HL-60/S4 (cell line): ENCODE data around the gene CACHD1.

ENCODE experiments used
- in situ Hi-C: fragments of 300-500 bp; cut with MboI; formaldehyde crosslinking; loops from 2 replicates; pipeline ENCODE4 v1.14.3; 2022; ENCODE audit warnings: low sequenced_read_pairs

The CACHD1 gene

DNA sequence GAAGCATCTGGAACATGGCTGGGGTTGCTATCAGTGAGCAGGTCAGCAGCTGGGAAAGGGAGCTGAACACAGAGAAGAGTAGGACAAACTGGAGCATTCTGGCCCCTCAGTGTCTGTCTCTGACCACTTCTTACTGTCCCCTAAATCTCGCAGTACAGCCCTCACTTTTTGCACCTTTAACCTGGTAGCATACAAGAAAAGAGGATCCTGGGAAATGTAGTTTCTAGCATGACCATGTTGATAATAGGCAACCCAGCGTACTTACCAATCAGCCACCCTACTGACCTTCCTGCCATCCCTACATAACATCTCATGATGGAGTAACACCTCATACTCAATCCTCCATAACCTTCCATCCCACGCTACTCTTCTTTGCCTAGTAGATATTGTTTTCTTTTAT is 175.8 kb downstream of the CACHD1 start:
- in situ Hi-C loops: no loop called here

DNA sequence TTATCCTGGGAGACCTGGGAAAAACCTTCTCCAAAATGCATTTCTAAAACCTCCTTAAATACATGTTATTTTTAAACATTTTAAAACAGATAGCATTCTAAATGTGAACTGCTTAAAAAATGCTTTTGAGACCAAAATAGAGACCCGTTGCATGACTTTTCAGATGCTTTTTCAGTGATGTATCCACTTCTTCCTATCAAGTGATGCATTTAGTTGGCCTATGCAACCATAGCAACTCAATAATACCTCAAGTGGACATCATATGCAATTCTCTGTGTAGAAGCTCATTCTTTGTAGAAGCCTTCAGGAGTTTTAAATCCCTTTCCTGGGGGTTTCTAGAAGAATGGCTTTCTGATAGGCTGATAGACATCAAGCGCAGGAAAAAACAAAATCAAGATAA is 180.5 kb downstream of the CACHD1 start:
- in situ Hi-C loops: no loop called here

DNA sequence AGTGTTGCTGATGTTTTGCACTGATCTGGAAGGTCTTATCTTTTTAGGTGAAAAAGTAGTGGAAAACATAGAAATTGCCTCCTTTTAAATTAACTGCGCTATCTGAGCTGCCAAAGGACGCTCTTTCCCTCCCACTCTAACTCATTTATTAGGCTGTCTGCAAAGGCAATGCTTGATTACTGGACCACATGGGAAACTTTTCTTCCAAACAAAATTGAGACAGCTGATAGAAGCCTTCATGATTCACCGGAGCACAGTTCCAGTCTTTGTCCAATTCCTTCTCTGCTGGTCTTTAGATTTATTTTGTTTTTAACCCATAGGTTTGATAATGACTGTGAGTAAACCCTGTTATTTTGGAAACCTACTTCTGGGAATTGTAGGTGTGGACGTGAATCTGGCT is 181.9 kb downstream of the CACHD1 start:
- in situ Hi-C loops: no loop called here

DNA sequence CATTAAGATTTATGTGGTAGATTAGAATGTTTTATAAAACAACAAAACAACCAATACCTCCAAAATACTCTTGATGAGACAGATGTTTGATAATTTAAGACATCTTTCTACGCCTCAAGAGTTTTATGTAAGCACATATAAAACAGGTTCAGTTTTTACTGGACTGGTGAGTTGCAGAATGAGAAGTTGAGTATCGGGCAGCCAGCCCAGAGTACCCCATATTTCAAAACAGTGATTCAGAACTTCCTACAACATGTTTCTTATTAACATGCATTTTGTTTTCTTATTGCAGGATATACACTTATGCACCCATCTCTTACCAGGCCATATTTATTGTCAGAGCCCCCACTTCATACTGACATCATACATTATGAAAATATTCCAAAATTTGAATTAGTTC is 183.5 kb downstream of the CACHD1 start:
- in situ Hi-C loops: no loop called here

DNA sequence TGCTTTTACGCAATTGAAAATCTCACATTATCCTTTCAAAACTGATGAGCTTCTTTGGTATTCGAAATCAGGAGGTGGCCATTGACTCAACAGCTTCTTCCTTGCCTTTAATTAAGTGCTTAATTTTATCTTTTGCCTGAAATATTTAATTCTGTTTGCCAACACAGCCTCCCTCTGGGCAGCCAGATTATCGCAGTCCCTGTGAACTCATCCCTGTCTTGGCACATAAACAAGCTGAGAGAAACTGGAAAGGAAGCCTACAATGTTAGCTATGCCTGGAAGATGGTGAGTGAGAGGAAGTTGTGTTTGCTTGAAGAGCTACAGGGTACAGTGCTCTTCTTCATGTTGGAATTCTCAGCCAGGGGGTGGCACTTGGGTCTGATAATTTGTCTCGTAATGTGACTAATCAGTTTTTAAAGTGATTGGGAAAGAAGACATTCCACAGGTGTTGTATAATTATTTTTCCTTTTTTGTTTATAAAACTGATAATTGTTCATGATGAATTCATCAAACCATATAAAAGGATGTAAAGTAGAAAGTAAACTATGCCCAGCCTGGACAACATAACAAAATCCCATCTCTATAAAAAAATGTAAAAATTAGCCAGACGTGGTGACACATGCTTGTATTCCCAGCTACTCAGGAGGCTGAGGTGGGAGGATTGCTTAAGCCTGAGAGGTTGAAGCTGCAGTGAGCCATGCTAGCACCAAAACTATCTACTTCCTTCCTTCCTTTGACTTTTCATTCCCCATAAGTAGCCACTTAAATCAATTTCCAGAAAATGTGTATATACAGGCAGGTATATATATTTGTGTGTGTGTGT is 184.8 kb downstream of the CACHD1 start:
- in situ Hi-C loops: no loop called here

DNA sequence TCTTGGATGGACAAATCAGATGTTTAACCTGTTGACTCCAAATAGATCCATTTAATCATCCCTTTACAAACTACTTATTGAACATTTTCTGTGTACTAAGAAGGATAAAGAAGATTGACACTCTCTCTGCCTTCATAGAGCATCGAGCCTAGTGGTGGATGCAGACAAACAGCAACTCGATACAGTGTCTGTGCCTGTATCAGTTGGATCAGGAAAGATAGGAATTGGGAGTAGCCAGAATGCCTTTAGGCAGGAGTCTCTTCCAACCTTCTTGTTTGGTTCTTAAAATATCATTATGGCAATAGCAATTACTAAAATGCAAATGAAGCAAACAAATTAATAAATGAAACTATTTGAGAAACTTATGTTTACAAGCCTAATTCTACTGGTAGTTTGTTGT is 185.9 kb downstream of the CACHD1 start:
- in situ Hi-C loops: no loop called here

DNA sequence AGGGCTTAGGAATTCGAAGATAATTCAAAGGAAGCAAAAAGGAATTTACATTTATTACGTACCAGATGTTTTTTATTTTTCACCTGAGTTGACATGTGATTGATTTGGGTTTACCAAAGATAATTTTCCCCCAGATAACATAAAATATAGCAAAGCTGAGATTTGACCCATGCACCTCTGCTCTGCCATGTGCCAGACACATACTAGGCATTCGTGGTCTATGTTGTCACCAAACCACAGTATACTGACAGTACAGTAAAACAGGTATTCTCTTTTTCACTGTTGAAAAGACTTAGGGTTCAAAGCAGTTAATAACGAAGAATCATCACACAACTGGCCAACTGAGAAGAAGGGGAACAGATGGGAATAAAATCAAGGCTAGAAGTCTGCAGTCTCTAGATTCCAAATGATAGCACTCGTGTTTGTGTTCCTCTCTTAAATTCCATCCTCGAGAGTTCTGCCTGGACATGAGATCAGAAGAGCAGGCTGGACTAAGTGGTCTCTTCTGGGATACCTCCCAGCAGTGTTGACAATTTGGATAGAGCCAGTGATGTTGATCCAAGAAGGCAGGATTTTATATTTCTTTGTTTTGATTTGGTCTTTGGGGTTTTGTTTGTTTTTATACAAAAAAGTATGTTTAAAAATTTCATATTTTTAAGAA is 189.7 kb downstream of the CACHD1 start:
- in situ Hi-C loops: no loop called here

DNA sequence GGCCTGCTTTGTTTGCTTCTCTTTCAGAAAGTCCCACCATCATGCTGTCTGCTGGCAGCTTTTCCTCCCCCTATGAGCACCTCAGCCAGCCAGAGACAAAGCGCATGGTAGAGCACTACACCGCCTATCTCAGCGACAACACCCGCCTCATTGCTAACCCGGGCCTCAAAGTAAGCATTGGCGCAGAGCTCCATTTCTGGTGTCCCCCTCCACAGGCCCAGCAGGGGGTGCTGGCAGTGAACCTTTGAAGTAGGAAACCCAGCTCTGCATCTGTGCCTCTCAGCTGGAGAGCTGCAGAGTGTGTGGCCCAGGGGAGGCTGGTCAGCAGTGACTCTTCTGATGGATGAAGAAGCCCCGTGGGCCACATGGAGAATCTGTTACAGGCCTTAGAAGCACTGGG is 193.7 kb downstream of the CACHD1 start:
- in situ Hi-C loops: no loop called here

DNA sequence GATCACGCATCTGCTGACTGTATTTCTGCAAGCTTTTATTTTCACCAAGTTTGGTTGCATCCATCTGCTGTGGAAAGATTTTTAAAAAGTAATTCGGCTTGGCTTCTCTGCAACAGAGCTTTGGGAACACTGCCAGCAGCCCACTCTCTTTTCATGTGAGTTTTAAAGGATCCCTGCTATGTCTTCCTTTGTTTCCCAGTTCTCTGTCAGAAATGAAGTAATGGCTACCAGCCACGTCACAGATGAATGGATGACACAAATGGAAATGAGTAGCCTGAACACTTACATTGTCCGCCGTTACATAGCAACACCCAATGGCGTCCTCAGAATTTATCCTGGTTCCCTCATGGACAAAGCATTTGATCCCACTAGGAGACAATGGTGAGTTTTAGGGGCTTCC is 194.4 kb downstream of the CACHD1 start:
- in situ Hi-C loops: no loop called here

DNA sequence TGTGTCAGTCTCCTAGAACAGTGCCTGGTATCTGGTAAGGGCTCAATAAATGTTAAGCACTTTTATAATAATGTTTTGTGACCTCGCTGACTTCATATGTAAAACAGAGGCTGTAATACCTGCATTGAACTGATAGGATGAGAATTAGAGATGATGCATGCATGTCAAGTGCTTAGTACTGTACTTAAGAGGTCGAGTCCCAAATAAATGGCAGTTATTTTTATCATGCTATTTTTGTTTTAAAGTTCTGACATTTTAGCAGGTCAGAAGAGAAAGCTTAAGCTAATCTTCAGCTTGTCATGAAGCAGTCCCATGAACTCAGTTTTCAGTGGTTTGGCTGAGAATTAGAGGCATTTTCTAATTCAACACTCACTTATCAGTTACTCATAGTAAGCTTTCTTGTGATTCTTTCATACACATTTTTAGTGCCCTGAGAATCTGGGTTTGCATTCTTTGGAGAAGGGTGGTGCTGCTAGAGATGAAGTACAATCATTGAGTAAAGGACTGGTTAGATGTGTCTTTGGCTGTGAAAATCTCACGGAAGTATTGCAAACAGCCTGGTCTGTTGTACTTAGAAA is 199.3 kb downstream of the CACHD1 start:
- in situ Hi-C loops: no loop called here

DNA sequence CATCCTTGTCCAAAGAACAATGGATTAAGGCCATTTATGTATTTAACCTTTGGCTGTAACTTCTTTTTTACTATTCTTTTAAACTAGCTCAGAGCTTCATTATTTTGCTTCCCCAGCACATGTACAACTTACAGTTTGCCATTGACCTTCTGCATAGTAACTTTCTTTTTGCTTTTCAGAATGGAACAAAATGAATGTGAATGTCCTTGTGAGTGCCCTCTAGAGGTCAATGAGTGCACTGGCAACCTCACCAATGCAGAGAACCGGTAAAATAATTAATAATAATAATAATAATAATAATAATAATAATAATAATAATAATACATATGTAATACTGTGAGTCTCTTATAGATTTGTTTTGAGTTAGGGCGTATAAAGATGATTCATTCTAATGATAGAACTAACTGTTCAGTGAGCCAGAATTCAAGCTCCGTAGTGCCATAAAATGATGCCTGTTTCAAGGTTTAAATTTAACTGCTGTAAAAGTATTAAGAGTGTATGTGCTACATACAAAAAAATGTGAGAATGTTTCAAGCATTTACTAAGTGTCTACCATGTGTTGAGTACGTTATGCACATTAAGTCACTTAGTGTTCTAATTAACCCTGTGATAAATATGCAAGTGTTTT is 205.9 kb downstream of the CACHD1 start:
- in situ Hi-C loops: no loop called here

DNA sequence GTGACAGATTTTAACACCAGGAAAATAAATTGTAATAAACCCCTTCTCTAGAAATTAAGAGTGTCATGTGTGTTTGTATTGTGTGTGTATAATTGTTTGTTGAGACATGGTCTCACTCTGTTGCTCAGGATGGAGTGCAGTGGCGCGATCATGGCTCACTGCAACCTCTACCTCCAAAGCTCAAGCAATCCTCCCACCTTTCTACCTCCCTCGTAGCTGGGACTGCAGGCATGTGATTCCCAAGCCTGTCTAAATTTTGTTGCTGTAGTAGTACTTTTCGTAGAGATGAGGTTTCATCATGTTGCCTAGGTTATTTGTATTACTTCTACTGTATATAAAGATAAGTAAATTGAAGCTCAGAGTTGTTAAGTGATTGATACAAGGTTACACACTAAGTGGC is 206.5 kb downstream of the CACHD1 start:
- in situ Hi-C loops: no loop called here

DNA sequence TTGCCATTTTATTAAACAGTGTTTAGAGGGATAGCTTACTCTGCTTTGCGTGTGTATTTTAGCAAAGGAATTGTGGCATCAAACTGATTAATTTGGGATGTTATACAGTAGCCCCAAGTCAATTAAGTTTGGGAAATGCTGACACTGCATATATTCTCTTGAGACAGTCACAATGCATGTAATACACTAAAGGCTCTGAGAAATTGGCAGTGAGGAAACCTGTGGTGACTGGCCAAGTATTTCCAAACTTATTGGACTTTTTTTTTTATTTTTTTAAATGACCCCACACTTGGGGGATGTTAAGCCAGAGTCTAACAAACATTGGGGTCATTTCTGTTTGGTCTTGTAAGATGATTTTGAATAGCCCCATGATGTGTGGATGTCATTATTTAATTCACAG is 207.6 kb downstream of the CACHD1 start:
- in situ Hi-C loops: no loop called here

DNA sequence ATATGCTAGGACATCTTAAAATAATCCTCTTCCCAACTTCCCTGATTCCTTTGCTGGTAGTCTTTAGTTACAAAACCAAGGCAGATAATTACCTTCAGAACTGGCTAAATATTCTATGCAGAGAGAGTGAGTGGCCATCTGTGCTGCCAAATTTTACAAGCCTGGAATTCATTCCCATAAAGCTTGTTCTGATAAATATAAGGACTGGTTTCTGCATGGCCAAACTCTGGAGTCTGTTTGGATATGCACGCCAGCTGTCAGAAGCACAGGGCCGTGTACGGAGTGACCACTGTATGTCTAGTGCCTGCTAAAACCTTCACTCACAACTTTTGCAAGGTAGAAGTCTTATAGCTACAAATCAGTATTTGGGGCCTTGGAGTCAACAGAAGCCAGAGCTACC is 208.4 kb downstream of the CACHD1 start:
- in situ Hi-C loops: no loop called here

DNA sequence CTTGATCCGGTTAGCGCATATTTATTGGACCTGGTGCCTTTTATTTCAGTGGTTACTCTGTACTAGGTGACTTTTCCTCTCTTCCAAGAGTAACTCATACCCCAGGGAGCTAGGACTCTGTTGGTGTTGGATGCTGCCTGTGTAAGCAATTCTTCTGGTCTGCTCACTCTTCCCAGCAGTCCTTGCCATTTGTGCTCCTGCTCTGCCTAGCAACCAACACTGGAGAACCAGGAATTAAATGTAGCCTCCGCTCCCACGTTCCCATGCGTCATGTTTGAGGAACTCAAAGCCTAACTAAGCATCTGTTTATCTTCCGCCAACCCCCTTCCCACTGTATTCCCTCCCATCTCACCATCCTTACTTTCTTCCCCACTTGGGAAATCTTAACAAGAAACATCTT is 209.2 kb downstream of the CACHD1 start:
- in situ Hi-C loops: no loop called here

DNA sequence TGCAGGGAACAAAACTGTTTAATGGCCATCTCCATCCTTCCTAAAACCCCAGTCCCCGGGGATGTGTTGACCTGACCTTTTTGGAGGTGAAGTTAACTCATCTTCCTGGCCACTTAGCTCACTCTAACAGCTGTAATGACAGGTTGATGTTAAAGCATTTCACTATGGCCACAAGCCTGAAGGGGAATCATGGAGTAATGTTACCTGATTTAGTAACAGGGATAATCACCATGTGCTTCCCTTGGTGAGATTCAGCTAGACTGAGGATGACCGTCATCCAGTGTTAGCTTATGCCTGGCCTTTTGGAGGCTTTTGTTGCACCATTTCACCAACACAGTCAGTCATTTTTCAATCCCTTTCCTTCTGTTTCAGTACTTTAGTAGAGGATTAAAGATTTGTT is 210.7 kb downstream of the CACHD1 start:
- in situ Hi-C loops: no loop called here

DNA sequence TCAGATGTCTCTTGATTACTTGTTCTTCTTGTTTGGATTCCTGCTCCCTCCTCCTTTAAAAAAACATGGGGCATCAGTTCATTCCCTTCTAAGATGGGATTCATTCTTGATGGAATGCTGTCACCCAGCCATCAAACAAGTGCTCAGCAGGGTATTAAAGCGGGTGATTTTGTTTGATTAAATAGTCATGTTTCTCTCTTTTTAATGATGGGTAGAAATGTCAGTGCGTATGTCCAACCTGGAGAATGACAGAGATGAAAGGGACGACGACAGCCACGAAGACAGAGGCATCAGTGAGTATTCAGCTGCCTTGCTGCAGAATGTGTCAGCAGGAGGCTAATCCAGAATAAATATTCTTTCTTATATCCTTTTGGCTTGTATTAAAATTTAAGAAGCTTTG is 211.1 kb downstream of the CACHD1 start:
- in situ Hi-C loops: no loop called here

DNA sequence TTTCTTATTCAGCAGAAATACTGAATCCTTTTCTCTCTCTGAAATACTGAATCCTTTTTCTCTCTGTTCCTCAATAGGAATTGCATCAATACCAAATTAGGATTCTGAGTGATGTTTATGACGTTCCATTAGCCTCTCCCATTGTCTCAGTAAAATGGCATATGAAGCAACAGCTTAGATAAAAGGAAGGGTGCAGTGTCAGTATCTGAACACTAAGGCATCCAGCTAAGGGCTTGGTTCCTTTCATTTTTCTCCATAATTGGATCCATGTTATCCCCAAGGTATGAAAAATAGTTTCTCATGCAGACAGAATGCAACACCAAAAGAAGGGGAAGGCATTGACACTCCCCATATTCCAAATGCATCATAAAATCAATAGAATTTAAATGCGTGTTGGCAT is 213.5 kb downstream of the CACHD1 start:
- in situ Hi-C loops: no loop called here

DNA sequence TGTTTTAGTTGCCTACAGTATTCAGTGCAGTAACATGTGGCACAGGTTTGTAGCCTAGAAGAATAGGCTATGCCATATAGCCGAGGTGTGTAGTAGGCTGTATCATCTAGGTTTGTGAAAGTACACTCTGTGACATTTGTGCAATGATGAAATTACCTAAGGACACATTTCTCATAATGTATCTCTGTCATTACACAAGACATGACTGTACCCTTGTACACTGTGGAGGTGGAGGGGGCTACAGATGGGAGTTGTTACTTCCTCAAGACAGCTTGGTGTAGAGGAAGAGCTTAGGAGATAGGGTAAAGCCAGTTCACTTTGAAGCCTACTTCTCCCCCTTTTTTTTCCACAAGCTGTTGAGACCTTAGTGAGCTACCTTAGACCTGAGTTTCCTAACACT is 215.3 kb downstream of the CACHD1 start:
- in situ Hi-C loops: no loop called here

DNA sequence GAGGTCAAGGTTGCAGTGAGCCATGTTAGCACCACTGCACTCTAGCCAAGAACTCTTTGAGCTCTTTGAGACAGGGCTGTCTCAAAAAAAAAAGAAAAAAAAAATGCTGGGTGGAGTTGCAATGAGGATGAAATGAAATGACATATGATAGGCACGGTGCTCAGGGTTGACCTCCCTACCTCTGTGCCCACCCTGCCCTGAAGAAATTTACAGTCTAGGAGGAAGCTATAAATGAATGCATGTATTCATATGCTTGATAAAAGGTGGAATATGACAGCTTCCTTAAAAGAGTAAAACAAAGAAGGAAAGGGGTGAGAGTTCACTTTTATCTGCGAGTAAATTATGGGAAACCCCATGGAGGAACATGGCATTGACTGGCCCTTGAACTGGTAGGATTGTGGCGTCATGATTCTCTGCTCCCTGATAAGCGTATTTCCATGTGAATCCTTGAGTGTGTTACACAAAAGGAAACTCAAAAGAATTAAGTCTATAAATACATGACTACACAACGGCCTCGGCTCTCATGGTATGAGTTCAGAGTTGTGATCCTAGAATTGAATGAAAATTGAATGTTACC is 215.9 kb downstream of the CACHD1 start:
- in situ Hi-C loops: no loop called here
